ELF-1 (cell line): Measurements from ENCODE around the gene LMOD1.
"Not testable (repeated sequence)": the region's sequence is repeated elsewhere in the genome, so short reads cannot be mapped to it uniquely, and the experiment has no call there.

Experiments used
- DNase-seq: peaks from one replicate; pipeline ENCODE4 v3.0.0-alpha.2; 2016; ENCODE audit warnings: low read depth, low spot score

LMOD1 gene

GRCh38 chr1:201861448-201861847, 84.9 kb downstream of the LMOD1 start:
- DNase-seq, result no peak

GRCh38 chr1:201859424-201859823, 86.9 kb downstream of the LMOD1 start:
- no peak for DNase-seq

GRCh38 chr1:201856722-201857121, 89.6 kb downstream of the LMOD1 start:
- DNase-seq, result not testable (repeated sequence)

GRCh38 chr1:201851949-201852348, 94.4 kb downstream of the LMOD1 start:
- no peak for DNase-seq

- DNase-seq, result no peak
Measured at GRCh38 chr1:201850053-201850397, 96.3 kb downstream of the LMOD1 start.

GRCh38 chr1:201849372-201850052, 96.8 kb downstream of the LMOD1 start:
- no peak for DNase-seq

GRCh38 chr1:201848230-201848629, 98.1 kb downstream of the LMOD1 start:
- DNase-seq, result no peak

GRCh38 chr1:201847150-201847549, 99.2 kb downstream of the LMOD1 start:
- no peak for DNase-seq
